Mesothelial cell of epicardium (in vitro differentiated cells): ENCODE measurements around the gene FBXO38. TPM values are rescaled to one million over a fixed set of nuclear protein-coding genes. Genes with fewer than 3 reads are reported as not detected.

Experiments used
- DNase-seq, 2 experiments: peaks; one replicate each; pipeline ENCODE4 v3.0.0; 2021; ENCODE audit warnings: low spot score in 2 of 2; ENCODE audit not compliant: unreplicated experiment in 2 of 2
- H3K27ac Mint-ChIP-seq: 2 replicates; pipeline ENCODE4 v1.8.0; 2021; ENCODE audit warnings: mixed read lengths
- H3K27me3 Mint-ChIP-seq: 2 replicates; pipeline ENCODE4 v1.8.0; 2021; ENCODE audit warnings: low read depth, mixed read lengths
- H3K36me3 Mint-ChIP-seq: 2 replicates; pipeline ENCODE4 v1.8.0; 2021; ENCODE audit warnings: mixed read lengths
- H3K4me1 Mint-ChIP-seq: 2 replicates; pipeline ENCODE4 v1.8.0; 2021; ENCODE audit warnings: mixed read lengths
- H3K4me3 Mint-ChIP-seq: 2 replicates; pipeline ENCODE4 v1.8.0; 2021; ENCODE audit warnings: mild to moderate bottlenecking, moderate library complexity, mixed read lengths
- H3K9me3 Mint-ChIP-seq: 2 replicates; pipeline ENCODE4 v1.8.0; 2021; ENCODE audit warnings: mixed read lengths
- CTCF ChIP-seq: fragments of 200-600 bp; sonication (generic); IDR thresholded peaks from one replicate; pipeline ENCODE4 v1.5.0; 2021; ENCODE audit warnings: antibody characterized with exemption; ENCODE audit not compliant: unreplicated experiment
- total RNA-seq: library from RNA; stranded (reverse); gene quantifications from 3 replicates; pipeline ENCODE4 v1.2.1, GENCODE V29; 2021

FBXO38 gene
- total RNA-seq, 1 donor from 2014 or later = 55.8 TPM

DNA sequence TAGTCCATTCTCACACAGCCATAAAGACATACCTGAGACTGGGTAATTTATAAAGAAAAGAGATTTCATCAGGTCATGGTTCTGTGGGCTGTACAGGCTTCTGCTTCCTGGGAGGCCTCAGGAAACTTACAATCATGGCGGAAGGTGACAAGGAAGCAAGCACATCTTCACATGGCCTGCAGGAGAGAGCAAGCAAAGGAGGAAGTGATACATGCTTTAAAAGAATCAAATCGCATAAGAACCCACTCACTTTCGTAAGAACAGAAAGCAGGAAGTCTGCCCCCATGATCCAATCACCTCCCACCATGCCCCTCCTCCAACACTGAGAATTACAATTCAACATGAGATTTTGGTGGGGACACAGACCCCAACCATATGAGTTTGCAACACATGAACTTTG is 5.1 kb upstream of the FBXO38 start:
- Mint-ChIP-seq H3K4me1 (peaks cover 17% of the 10 kb centered on the region), H3K9me3 (no peaks in the 10 kb centered on the region), H3K27ac (no peak overlapping the region), H3K27me3 (no peaks in the 10 kb centered on the region), H3K36me3 (no peaks in the 10 kb centered on the region), H3K4me3 (no peak overlapping the region)
- TF ChIP-seq CTCF = no peak
- DNase-seq = no peak

GRCh38 chr5:148379340-148379739 is 4.4 kb upstream of the FBXO38 start:
- Mint-ChIP-seq H3K9me3 (no peaks in the 10 kb centered on the region), H3K36me3 (no peaks in the 10 kb centered on the region), H3K4me3 (no peak overlapping the region), H3K27me3 (no peaks in the 10 kb centered on the region), H3K4me1 (peaks cover 22% of the 10 kb centered on the region), H3K27ac (no peak overlapping the region)
- no peak for DNase-seq
- TF ChIP-seq CTCF = no peak

DNA sequence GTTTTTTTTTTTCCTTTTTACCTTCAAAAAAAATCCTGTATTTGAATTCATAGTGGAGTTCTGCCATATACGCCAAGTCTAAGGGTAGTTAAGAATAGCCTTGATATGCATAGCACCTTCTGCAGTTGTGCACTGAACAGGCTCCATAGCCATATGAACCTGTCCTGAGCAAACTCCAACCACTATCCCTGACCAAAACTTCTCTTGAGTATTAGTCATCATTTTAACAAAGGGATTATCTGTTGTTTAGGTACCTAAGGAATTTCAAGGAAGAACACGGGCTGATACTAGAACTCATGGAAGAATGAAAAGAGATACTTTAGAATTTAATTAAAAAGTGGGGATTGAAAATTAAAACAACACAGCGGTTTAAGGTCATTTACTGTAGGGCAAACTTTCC is 1.9 kb upstream of the FBXO38 start:
- Mint-ChIP-seq H3K4me3 (no peak overlapping the region), H3K4me1 (peaks cover 32% of the 10 kb centered on the region), H3K27ac (no peak overlapping the region), H3K9me3 (no peaks in the 10 kb centered on the region), H3K36me3 (no peaks in the 10 kb centered on the region), H3K27me3 (no peaks in the 10 kb centered on the region)
- TF ChIP-seq CTCF = no peak
- no peak for DNase-seq

DNA sequence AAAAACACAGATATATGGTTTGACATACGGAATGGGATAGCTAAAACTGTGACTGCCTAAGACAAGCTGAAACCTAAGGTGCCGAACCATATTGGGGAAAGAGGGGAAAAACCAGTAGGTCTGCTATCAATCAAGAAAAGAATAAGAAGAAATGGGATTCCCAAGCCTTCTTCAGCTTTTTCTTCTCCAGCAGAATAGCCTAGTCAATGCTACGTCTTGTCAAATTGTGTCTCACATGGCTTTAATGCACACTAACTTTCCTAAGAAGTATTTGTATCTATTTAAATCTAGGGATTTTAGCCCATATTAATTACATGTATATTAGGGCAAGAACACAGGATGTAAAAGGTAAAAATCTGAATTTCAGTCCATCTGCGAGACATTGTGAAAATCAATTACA is 797 bp upstream of the FBXO38 start:
- no peak for DNase-seq
- peaks cover 3% of the 10 kb centered on the region for H3K36me3 Mint-ChIP-seq
- TF ChIP-seq CTCF = no peak
- no peaks in the 10 kb centered on the region for H3K9me3 Mint-ChIP-seq
- peak overlapping the region; percentile 100 for H3K27ac Mint-ChIP-seq
- H3K27me3 Mint-ChIP-seq = no peaks in the 10 kb centered on the region
- H3K4me3 Mint-ChIP-seq = peak overlapping the region; percentile 94
- peaks cover 32% of the 10 kb centered on the region for H3K4me1 Mint-ChIP-seq

DNA sequence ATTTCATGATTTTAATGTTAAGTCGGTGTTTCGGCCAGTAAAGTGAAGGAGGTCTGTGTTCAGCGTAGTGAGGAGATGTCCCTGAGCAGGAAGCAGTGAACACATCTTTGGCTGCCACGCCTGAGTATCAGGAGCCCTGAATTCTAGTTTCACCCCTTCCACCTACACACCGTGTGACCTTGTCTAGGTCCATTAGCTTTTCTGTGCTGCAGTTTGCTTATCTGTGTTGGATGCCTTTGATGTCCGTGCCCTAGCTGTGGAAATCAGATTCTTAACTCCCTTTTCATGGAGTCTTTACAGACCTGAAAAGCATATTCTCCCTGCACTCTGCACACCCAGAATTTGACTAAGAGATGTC is 601 bp downstream of the FBXO38 start:
- no peak for DNase-seq
- Mint-ChIP-seq H3K4me1 (peaks cover 32% of the 10 kb centered on the region), H3K9me3 (no peaks in the 10 kb centered on the region), H3K4me3 (peak overlapping the region; percentile 94), H3K36me3 (peaks cover 3% of the 10 kb centered on the region), H3K27ac (peak overlapping the region; percentile 100), H3K27me3 (no peaks in the 10 kb centered on the region)
- no peak for TF ChIP-seq CTCF

GRCh38 chr5:148385094-148385493 is 1.3 kb downstream of the FBXO38 start:
- peaks cover 3% of the 10 kb centered on the region for H3K36me3 Mint-ChIP-seq
- no peaks in the 10 kb centered on the region for H3K27me3 Mint-ChIP-seq
- peaks cover 32% of the 10 kb centered on the region for H3K4me1 Mint-ChIP-seq
- no peaks in the 10 kb centered on the region for H3K9me3 Mint-ChIP-seq
- TF ChIP-seq CTCF = no peak
- no peak for DNase-seq
- H3K4me3 Mint-ChIP-seq = peak overlapping the region; percentile 94
- peak overlapping the region; percentile 100 for H3K27ac Mint-ChIP-seq
